Neural cell (in vitro differentiated cells): ENCODE data around the gene RPS6KA1. TPM values are rescaled to one million over a fixed set of nuclear protein-coding genes. Genes with fewer than 3 reads are reported as not detected.

Source experiments
- H2AFZ ChIP-seq: fragments of 200-600, 300-800 bp; sonication (generic), shearing (Covaris generic); 2 replicates; pipeline ENCODE4 v1.6.0; 2014; ENCODE audit warnings: low read depth, mild to moderate bottlenecking, antibody characterized with exemption, low read length, moderate library complexity
- H3F3A ChIP-seq: fragments of 200-600 bp; shearing (Covaris generic); 2 replicates; pipeline ENCODE4 v1.6.1; 2016; ENCODE audit warnings: mild to moderate bottlenecking, moderate library complexity, mixed read lengths, antibody characterized with exemption, low read length; ENCODE audit not compliant: insufficient read depth, poor library complexity, severe bottlenecking
- H3K27ac ChIP-seq: fragments of 200-600, 300-800 bp; sonication (generic), shearing (Covaris generic); 2 replicates; pipeline ENCODE4 v1.5.1; 2014; ENCODE audit warnings: mild to moderate bottlenecking, low read length, moderate library complexity
- H3K27me3 ChIP-seq: fragments of 300-800, 200-600 bp; sonication (generic), shearing (Covaris generic); 2 replicates; pipeline ENCODE4 v1.6.0; 2014; ENCODE audit warnings: mild to moderate bottlenecking, low read depth, low read length, moderate library complexity; ENCODE audit not compliant: insufficient read depth
- H3K36me3 ChIP-seq: fragments of 300-800, 200-600 bp; sonication (generic), shearing (Covaris generic); 2 replicates; pipeline ENCODE4 v1.5.1; 2014; ENCODE audit warnings: mild to moderate bottlenecking, antibody characterized with exemption, low read length, moderate library complexity; ENCODE audit not compliant: insufficient read depth
- H3K4me2 ChIP-seq: fragments of 300-800, 200-600 bp; sonication (generic), shearing (Covaris generic); 2 replicates; pipeline ENCODE4 v1.6.0; 2014; ENCODE audit warnings: mild to moderate bottlenecking, low read length
- H3K4me3 ChIP-seq: fragments of 300-800, 200-600 bp; sonication (generic), shearing (Covaris generic); 2 replicates; pipeline ENCODE4 v1.5.1; 2014; ENCODE audit warnings: mild to moderate bottlenecking, low read length, moderate library complexity
- H3K79me2 ChIP-seq: fragments of 200-600 bp; shearing (Covaris generic); replicated peaks from 2 replicates; pipeline ENCODE4 v1.6.0; 2014; ENCODE audit warnings: mild to moderate bottlenecking, low read length, moderate library complexity; ENCODE audit not compliant: insufficient read depth
- H3K9ac ChIP-seq: fragments of 300-800, 200-600 bp; sonication (generic), shearing (Covaris generic); 2 replicates; pipeline ENCODE4 v1.6.1; 2016; ENCODE audit warnings: mild to moderate bottlenecking, low read length, mixed read lengths
- H3K9me2 ChIP-seq: fragments of 200-600 bp; shearing (Covaris generic); 2 replicates; pipeline ENCODE4 v1.6.1; 2016; ENCODE audit warnings: mild to moderate bottlenecking, low read length, mixed read lengths; ENCODE audit not compliant: insufficient read depth
- H3K9me3 ChIP-seq: fragments of 200-600, 300-800 bp; sonication (generic), shearing (Covaris generic); 2 replicates; pipeline ENCODE4 v1.6.1; 2016; ENCODE audit warnings: mild to moderate bottlenecking, mixed run types, low read length, moderate library complexity, mixed read lengths
- H4K20me1 ChIP-seq: fragments of 200-600 bp; shearing (Covaris generic); 2 replicates; pipeline ENCODE4 v1.6.1; 2016; ENCODE audit warnings: mild to moderate bottlenecking, mixed run types; ENCODE audit not compliant: insufficient read depth
- EP300 ChIP-seq: fragments of 450-650 bp; conservative IDR thresholded peaks from 2 replicates; pipeline ENCODE4 v1.6.1; 2014; ENCODE audit warnings: antibody characterized with exemption, mild to moderate bottlenecking, moderate library complexity; ENCODE audit not compliant: poor library complexity, severe bottlenecking
- EZH2 ChIP-seq: fragments of 200-600, 300-800 bp; shearing (Covaris generic), sonication (generic); IDR thresholded peaks from 2 replicates; pipeline ENCODE4 v1.6.1; 2014; ENCODE audit warnings: antibody characterized with exemption, low read length, borderline replicate concordance, mild to moderate bottlenecking; ENCODE audit not compliant: insufficient read depth, poor library complexity, severe bottlenecking
- MXI1 ChIP-seq: fragments of 450-650 bp; conservative IDR thresholded peaks from 2 replicates; pipeline ENCODE4 v1.6.1; 2014; ENCODE audit warnings: antibody characterized with exemption, mild to moderate bottlenecking; ENCODE audit not compliant: poor library complexity, severe bottlenecking
- POLR2AphosphoS5 ChIP-seq: IDR thresholded peaks from 2 replicates; pipeline ENCODE4 v1.6.1; 2012
- RAD21 ChIP-seq: fragments of 450-650 bp; conservative IDR thresholded peaks from 2 replicates; pipeline ENCODE4 v1.6.1; 2014; ENCODE audit warnings: antibody characterized with exemption, mild to moderate bottlenecking, moderate library complexity
- SMC3 ChIP-seq: fragments of 450-650 bp; conservative IDR thresholded peaks from 2 replicates; pipeline ENCODE4 v1.6.1; 2014; ENCODE audit warnings: antibody characterized with exemption, mild to moderate bottlenecking, moderate library complexity; ENCODE audit not compliant: poor library complexity
- TAF1 ChIP-seq: IDR thresholded peaks from 2 replicates; pipeline ENCODE4 v1.6.1; 2012; ENCODE audit warnings: low read depth
- polyA plus RNA-seq: library from polyadenylated mRNA; depleted of rRNA; stranded (reverse); fragments of >200 nt; gene quantifications from 2 replicates; pipeline ENCODE4 v1.2.3, GENCODE V29; 2014
- TF ChIP-seq, protein P1 (sequence below): IDR thresholded peaks from 2 replicates; pipeline ENCODE4 v1.6.1; 2012; ENCODE audit warnings: borderline replicate concordance
- TF ChIP-seq, protein P2 (sequence below): fragments of 450-650 bp; IDR thresholded peaks from 2 replicates; pipeline ENCODE4 v1.5.1; 2014; ENCODE audit warnings: antibody characterized with exemption, mild to moderate bottlenecking, moderate library complexity; ENCODE audit not compliant: poor library complexity, severe bottlenecking

RPS6KA1 gene
- polyA plus RNA-seq, 1 donor from 2014 or later = 4.9 TPM

DNA sequence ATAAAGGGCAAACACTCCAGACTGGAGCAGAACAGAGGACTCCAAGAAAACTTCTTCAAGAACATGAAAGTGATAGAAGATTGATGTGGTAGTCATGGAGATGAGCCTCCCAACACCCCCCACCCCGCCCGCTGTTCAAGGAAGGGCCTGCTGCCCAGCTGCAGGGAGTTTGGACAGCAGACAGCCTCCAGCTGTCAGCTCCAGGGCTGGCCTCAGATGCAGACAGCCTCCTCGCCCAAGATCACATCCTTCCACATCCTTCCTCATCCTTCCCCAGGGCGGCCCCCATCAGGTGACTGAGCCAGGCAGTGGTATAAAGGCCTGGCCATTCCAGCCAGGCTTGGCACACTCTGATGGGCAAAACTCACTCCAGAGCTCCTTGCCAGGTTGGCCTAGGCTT, 32.7 kb upstream of the RPS6KA1 start:
- no peaks in the 10 kb centered on the region for H3K9me2 ChIP-seq
- no peaks in the 10 kb centered on the region for H3K27me3 ChIP-seq
- H3K27ac ChIP-seq = no peak overlapping the region
- TF ChIP-seq MXI1 (no peak), RAD21 (no peak), TAF1 (no peak), POLR2AphosphoS5 (no peak), EZH2 (no peak), SMC3 (no peak), EP300 (no peak)
- TF ChIP-seq, protein P1, sequence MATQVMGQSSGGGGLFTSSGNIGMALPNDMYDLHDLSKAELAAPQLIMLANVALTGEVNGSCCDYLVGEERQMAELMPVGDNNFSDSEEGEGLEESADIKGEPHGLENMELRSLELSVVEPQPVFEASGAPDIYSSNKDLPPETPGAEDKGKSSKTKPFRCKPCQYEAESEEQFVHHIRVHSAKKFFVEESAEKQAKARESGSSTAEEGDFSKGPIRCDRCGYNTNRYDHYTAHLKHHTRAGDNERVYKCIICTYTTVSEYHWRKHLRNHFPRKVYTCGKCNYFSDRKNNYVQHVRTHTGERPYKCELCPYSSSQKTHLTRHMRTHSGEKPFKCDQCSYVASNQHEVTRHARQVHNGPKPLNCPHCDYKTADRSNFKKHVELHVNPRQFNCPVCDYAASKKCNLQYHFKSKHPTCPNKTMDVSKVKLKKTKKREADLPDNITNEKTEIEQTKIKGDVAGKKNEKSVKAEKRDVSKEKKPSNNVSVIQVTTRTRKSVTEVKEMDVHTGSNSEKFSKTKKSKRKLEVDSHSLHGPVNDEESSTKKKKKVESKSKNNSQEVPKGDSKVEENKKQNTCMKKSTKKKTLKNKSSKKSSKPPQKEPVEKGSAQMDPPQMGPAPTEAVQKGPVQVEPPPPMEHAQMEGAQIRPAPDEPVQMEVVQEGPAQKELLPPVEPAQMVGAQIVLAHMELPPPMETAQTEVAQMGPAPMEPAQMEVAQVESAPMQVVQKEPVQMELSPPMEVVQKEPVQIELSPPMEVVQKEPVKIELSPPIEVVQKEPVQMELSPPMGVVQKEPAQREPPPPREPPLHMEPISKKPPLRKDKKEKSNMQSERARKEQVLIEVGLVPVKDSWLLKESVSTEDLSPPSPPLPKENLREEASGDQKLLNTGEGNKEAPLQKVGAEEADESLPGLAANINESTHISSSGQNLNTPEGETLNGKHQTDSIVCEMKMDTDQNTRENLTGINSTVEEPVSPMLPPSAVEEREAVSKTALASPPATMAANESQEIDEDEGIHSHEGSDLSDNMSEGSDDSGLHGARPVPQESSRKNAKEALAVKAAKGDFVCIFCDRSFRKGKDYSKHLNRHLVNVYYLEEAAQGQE = no peak
- TF ChIP-seq, protein P2, sequence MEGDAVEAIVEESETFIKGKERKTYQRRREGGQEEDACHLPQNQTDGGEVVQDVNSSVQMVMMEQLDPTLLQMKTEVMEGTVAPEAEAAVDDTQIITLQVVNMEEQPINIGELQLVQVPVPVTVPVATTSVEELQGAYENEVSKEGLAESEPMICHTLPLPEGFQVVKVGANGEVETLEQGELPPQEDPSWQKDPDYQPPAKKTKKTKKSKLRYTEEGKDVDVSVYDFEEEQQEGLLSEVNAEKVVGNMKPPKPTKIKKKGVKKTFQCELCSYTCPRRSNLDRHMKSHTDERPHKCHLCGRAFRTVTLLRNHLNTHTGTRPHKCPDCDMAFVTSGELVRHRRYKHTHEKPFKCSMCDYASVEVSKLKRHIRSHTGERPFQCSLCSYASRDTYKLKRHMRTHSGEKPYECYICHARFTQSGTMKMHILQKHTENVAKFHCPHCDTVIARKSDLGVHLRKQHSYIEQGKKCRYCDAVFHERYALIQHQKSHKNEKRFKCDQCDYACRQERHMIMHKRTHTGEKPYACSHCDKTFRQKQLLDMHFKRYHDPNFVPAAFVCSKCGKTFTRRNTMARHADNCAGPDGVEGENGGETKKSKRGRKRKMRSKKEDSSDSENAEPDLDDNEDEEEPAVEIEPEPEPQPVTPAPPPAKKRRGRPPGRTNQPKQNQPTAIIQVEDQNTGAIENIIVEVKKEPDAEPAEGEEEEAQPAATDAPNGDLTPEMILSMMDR = no peak
- H3K9ac ChIP-seq = no peak overlapping the region
- no peaks in the 10 kb centered on the region for H3K9me3 ChIP-seq
- H3F3A ChIP-seq = no peaks in the 10 kb centered on the region
- H3K4me3 ChIP-seq = no peak overlapping the region
- no peaks in the 10 kb centered on the region for H4K20me1 ChIP-seq
- H3K79me2 ChIP-seq = no peaks in the 10 kb centered on the region
- no peaks in the 10 kb centered on the region for H3K36me3 ChIP-seq
- no peak overlapping the region for H2AFZ ChIP-seq
- no peak overlapping the region for H3K4me2 ChIP-seq

DNA sequence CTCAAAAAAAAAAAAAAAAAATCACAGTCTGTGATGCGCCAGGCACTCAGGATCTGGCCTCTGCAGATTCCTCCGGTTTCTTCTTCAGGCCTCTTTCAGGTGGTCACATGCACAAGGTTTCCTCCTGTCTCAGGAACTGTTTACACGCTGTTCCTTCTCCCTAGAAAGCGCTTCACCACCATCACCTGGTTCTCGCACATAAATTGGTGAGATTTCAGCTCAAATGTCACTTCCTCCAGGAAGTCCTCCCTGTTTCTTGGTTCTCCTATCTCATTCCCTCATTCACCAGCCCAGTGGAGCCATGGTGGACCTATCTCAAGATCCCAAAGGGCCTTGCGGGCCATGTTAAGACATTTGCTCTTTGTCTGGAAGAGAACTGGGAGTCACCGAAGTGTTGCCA, 30.7 kb upstream of the RPS6KA1 start:
- no peaks in the 10 kb centered on the region for H3K9me2 ChIP-seq
- no peaks in the 10 kb centered on the region for H3K9me3 ChIP-seq
- H3K4me3 ChIP-seq = no peak overlapping the region
- H3K4me2 ChIP-seq = no peak overlapping the region
- H4K20me1 ChIP-seq = no peaks in the 10 kb centered on the region
- TF ChIP-seq SMC3 (no peak), RAD21 (no peak), EZH2 (no peak)
- H3K36me3 ChIP-seq = no peaks in the 10 kb centered on the region
- H3F3A ChIP-seq = no peaks in the 10 kb centered on the region
- no peak overlapping the region for H3K27ac ChIP-seq
- H2AFZ ChIP-seq = no peak overlapping the region
- H3K27me3 ChIP-seq = no peaks in the 10 kb centered on the region
- H3K79me2 ChIP-seq = no peaks in the 10 kb centered on the region
- H3K9ac ChIP-seq = no peak overlapping the region
